HFF-Myc (cell line): ENCODE measurements around the gene LZIC.

Experiments used
- DNase-seq: peaks from one replicate; pipeline ENCODE4 v3.0.0-alpha.2; 2011; ENCODE audit warnings: low read depth; ENCODE audit errors: extremely low read depth
- H3K4me3 ChIP-seq: replicated peaks from 2 replicates; pipeline ENCODE4 v1.5.1; 2011; ENCODE audit warnings: low read depth, mild to moderate bottlenecking, control low read depth, low read length
- CTCF ChIP-seq: IDR thresholded peaks from 2 replicates; pipeline ENCODE4 v1.5.1; 2012; ENCODE audit warnings: mild to moderate bottlenecking, low read depth, low read length, control low read depth; ENCODE audit errors: missing control alignments

LZIC gene

GRCh38 chr1:9888886-9889285 lies 54.3 kb downstream of the LZIC start:
- H3K4me3 ChIP-seq: no peak overlapping the region
- TF ChIP-seq CTCF: no peak
- DNase-seq: no peak

- no peak overlapping the region for H3K4me3 ChIP-seq
- TF ChIP-seq CTCF: no peak
- DNase-seq: no peak
These were observed 56.1 kb downstream of the LZIC start for GRCh38 chr1:9887070-9887469.

DNA sequence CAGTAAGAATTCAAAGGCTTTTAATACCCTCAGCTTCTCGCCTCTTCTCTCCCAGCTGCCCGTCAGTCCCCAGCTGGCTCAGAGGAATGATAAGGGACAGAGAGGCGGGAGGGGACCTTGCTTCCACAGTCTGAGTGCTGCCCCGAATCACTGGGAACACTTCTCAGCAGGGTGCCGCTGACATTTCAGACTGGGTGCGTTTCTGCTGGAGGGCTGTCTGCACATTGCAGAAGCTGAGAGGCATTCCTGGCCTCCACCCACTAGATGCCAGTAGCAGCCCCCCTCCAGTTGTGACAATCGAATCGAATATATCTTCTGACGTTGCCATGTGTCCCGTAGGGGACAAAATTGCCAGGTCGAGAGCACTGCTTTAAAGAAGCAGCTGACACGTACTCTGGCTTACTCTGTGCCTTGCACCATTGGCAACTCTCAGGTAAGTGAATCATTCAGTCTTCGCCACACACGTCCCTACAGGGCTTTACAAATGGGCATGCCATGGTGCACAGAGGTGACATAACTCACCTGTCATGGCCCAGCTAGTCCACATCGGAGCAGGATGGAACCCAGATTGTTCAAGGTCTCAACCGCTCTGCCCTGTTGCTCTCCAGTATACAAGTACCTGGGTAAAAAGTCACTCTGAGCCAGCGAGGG lies 57.0 kb downstream of the LZIC start:
- TF ChIP-seq CTCF: no peak

GRCh38 chr1:9884805-9885204 lies 58.4 kb downstream of the LZIC start:
- TF ChIP-seq CTCF: no peak
- no peak overlapping the region for H3K4me3 ChIP-seq
- DNase-seq: no peak

More for the DNA sequence above, 57.0 kb downstream of the LZIC start:
- no peak for DNase-seq
- H3K4me3 ChIP-seq: no peak overlapping the region

DNA sequence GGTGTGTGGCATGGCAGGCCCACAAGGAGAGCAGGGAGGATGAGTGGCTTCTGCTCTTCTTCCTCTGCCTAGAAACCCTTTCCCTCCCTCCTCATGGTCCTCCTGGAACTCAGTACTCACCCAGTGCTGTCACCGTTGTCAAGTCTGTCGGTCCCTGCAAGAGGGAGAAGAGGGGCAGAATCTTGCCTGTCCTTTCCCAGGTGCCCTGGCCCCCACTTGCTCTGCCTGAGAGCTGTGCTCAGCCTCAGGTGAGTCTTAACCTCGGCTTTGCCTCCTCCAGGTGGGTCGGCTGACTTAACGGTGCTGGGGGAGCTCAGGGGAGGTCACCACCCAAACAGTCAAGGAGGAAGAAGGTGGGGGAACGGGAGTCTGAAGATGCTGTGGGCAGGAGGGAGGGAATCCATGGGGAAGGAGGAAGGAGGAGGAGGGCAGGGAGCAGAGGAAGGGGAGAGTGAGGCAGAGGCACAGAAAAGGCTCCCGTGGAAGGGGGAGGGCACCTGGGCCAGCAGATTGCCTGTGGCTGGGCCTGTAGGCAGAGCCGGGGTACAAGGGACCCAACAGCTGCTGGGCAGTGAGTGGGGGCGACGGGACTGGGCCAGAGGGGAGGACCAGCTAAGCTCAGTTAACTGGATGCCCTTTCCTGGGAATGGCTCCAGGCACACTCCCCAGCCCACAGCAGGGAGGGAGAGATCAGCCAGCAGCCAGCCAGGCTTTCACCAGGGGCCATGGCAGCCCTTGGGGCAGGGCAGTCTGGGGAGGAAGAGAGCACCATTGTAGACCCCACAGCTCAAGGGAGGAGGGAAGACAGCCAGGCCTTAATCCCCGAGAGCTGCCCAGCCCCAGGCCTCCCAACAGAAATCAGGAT lies 59.4 kb downstream of the LZIC start:
- no peak for TF ChIP-seq CTCF
- H3K4me3 ChIP-seq: no peak overlapping the region

GRCh38 chr1:9882945-9883303 lies 60.3 kb downstream of the LZIC start:
- no peak overlapping the region for H3K4me3 ChIP-seq
- no peak for TF ChIP-seq CTCF
- no peak for DNase-seq

More for the DNA sequence above, 59.4 kb downstream of the LZIC start:
- DNase-seq: no peak
